LNCAP (cell line): ENCODE results near the gene GLYR1.

Source experiments
- TF ChIP-seq, protein P1 (sequence below): fragments of 450-650 bp; IDR thresholded peaks from 2 replicates; pipeline ENCODE4 v1.5.1; 2017; ENCODE audit warnings: mild to moderate bottlenecking

The GLYR1 gene

DNA sequence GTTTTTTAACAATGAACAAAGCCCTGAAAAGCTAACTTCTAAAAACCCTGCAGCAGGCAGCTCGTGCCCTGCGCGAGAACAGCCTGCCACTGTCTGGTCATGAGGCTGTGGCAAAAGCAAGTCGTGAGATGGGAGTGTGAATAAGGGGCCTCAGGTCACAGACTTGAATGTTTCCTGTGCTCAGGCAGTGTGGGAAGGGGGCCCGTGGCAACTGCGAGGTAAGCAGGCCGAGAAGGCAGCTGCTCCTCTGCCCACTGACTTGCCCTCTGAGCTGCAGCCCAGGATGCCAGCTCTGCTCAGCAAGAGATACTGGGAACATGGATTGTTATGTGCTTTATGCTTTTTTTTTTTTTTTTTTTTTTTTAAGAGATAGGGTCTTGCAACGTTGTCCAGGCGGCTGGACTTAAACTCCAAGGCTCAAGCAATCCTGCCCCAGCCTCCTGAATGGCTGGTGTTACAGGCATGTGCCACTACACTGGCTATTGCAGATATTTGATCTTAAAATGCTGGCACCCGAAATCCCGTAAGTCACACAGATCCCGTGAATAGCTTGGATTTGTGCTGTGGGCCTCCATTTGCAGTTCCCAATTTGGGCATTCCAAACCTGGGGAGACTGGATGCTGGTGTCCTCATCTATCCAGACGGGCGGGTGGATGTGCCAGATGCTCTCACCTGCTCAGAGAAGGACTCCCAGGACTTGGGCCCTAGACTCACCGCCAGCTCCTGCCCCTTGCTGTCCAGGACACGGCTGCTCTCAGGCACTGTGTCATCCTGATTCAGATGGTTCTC is 44.2 kb upstream of the GLYR1 start:
- TF ChIP-seq, protein P1, sequence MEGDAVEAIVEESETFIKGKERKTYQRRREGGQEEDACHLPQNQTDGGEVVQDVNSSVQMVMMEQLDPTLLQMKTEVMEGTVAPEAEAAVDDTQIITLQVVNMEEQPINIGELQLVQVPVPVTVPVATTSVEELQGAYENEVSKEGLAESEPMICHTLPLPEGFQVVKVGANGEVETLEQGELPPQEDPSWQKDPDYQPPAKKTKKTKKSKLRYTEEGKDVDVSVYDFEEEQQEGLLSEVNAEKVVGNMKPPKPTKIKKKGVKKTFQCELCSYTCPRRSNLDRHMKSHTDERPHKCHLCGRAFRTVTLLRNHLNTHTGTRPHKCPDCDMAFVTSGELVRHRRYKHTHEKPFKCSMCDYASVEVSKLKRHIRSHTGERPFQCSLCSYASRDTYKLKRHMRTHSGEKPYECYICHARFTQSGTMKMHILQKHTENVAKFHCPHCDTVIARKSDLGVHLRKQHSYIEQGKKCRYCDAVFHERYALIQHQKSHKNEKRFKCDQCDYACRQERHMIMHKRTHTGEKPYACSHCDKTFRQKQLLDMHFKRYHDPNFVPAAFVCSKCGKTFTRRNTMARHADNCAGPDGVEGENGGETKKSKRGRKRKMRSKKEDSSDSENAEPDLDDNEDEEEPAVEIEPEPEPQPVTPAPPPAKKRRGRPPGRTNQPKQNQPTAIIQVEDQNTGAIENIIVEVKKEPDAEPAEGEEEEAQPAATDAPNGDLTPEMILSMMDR, result no peak

DNA sequence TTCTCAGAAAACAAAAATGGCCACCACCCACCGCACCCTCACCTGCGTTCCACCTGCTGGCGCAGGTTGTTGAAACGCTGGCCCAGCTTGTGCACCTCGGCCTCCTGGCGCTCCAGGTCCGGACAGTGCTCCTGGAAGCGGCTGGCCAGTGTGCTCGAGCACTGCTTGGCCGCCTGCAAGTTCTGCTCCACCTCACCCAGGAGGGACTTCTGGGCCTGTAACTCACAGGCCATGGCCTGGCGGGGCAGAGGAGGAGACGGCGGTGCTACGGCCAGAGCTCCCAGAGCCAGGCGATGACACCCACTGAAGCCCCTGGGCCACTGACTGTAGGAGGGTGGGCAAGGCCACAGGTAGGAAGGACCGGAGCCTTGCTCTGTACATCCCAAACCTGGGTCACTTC is 43.6 kb upstream of the GLYR1 start:
- TF ChIP-seq, protein P1, result no peak

DNA sequence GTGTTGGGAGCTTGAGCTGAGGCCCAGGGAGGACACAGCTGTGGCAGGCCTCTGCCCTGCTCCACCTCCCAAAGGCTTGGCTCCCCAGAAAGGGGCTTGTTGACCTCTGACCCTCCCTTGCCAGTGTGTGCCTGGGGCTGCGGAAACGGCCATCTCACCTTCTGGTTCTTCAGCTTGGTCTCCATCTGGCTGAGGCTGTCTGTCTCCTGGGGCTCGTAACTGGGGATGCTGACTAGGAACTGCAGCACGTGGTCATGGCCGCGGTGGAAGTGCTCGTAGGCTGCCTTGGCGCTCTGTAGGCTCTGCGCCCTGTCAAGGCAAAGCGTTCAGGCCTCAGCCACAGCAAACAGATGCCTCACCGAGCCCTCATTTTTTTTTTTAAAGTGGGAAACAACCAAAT is 42.9 kb upstream of the GLYR1 start:
- TF ChIP-seq, protein P1, result no peak

DNA sequence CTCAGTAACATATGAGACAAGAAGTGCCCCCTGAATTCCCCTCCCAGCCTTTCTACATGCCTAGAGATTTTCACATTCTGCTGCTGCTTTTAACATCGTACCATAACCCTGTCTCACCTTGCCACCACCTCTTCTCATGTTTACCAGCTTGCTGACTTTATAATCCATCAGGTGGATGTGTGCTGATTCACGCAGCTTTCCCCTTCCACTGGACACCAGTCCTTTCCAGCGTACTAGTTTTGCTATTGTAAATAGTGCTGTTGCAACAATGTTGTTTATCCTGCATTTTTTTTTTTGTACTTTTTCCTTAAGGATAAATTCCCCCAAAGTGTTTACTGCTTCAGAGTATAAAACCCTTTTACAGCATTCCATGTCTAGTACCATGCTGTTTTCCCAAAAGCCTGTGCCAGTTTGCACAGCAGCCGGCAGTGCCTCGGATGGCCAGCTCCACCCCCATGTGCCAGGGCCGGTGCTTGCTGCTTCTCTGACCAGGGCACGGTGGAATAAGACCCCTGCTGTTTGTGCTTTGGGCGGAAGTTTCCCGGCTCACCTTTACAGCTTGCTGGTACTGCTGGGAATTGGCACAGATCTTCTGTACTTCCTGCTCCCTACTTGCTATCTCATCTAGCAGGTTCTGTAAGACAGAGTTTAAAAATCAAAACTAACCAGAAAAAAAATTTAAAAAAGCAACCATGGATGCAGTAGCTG is 41.5 kb upstream of the GLYR1 start:
- TF ChIP-seq, protein P1, result no peak

DNA sequence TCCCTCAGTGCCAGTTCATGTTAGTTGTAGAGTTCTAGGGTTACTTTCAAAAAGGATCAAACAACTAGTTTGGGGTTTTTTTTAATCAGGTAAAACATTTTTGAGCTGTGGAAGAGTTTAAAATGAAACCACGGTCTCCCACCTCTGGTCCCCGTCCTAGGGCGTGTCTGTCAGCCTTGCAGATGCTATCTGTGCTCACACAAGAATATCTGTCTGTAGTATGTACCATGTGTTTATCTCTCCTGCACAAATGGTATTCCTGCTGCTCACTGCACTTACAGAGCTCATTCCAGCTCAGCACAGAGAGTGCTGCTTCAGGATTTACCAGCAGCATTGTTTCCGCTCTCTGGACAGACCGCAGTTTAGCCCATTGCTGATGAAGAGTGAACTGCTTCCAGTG is 39.1 kb upstream of the GLYR1 start:
- TF ChIP-seq, protein P1, result no peak

DNA sequence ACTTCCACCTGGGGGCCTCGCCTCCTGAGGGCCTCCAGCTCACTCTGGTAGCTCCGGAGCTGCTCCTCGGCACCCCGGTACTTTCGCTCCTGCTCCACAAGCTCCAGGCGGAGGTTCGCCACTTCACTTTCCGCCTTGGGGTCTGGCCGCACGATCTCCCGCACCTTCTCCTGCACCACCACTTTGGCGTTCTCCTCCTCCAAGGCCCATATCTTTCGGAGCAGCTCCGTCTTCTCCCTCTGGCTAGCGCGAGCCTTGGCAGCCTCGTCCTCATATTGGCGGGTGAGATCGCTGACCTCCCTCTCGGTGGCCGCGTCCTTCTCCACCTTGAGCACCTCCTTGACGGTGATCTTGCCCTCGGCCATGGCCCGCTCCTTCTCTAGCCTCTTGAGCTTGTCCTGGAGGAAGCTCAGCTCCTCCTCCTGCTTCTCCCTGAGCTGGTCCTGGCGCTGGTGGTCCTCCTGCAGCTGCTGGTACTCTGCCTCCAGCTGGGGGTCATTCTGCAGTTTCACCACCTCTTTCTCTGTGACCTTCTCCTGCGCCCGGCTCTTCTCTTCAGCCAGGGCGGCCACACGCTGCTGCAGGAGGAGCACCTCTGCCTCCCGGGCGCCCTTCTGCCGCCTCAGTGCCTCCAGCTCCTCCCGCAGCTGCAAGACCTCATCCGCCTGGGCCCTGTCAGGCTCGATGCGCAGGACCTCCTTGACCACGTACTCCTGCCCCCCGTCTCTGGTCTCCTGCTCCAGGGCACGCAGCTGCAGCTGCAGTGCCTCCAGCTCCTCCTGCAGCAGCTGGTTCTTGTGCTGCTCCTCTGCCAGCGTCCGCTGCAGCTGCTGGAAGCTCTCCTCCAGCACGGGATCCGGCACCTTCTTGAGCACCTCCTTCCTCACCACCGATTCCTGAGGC is 38.1 kb upstream of the GLYR1 start:
- TF ChIP-seq, protein P1, result no peak

DNA sequence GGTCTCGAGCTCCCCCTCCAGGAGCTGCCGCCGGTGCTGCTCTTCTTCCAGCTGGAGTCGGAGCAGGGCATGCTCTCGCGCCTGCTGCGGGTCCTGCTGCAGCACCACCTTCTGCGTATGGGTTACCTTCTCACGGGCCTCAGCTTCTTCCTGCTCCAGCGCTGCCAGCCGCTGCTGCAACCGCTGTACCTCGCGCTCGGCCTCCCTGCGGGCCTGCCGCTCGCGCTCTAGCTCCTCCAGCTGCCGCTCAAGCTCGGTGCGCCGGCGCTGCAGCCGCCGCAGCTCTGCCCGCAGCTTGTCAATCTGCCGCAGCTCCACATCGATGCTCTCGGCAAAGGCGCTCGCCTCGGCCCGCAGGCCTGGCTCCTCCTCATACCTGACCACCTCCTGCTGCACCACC is 37.1 kb upstream of the GLYR1 start:
- TF ChIP-seq, protein P1, result no peak
